ENCODE results near the gene OR8G5.

DNA sequence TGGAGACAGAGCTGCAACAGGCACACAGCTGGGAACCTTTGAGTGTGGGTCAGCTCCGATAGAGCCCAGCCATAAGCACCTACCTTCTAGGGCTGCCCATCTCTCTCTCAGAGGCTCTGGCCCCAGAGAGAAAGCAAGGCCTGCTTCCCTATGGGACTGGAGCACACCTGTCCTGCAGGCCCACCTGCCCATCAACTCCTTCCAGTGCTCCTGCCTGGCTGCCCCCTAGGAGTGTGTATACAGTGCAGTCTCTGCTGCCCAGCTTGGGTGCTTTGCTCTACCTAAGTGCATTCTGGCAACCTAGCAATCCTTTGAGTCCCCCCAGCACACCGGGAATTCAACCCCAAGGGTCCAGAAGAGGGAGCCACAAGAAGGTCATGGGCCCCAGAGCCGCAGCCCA lies 21.0 kb downstream of the OR8G5 start:
- TF ChIP-seq, protein P1, sequence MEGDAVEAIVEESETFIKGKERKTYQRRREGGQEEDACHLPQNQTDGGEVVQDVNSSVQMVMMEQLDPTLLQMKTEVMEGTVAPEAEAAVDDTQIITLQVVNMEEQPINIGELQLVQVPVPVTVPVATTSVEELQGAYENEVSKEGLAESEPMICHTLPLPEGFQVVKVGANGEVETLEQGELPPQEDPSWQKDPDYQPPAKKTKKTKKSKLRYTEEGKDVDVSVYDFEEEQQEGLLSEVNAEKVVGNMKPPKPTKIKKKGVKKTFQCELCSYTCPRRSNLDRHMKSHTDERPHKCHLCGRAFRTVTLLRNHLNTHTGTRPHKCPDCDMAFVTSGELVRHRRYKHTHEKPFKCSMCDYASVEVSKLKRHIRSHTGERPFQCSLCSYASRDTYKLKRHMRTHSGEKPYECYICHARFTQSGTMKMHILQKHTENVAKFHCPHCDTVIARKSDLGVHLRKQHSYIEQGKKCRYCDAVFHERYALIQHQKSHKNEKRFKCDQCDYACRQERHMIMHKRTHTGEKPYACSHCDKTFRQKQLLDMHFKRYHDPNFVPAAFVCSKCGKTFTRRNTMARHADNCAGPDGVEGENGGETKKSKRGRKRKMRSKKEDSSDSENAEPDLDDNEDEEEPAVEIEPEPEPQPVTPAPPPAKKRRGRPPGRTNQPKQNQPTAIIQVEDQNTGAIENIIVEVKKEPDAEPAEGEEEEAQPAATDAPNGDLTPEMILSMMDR (conservative IDR thresholded peaks at IDR 0.05) = no peak
- TF ChIP-seq ZFX (IDR thresholded peaks at IDR 0.05) = no peak
